Endothelial cell of umbilical vein (primary cell): ENCODE results near the gene ZNF423. TPM values are rescaled to one million over a fixed set of nuclear protein-coding genes. Genes with fewer than 3 reads are reported as not detected.

Source experiments
- BruUV-seq: library from RNA; stranded (reverse); fragments of 400-500 nt; replicated peaks from 2 replicates; lab custom pipeline; 2021; lab: Mats Ljungman, UMichigan
- CTCF ChIA-PET: fragments of 300-600, 350-600 bp; sonication (Branson Sonifier 250); formaldehyde crosslinking; loops from one replicate; lab custom pipeline; 2021; ENCODE audit warnings: antibody characterized with exemption, inconsistent platforms; lab: Charles Lee
- POLR2A ChIA-PET: fragments of 300-600, 350-600 bp; sonication (Branson Sonifier 250); formaldehyde crosslinking; loops from one replicate; lab custom pipeline; 2021; ENCODE audit warnings: antibody characterized with exemption, inconsistent platforms; lab: Charles Lee
- DNase-seq: peaks from one replicate; pipeline ENCODE4 v3.0.0-alpha.2; 2011; ENCODE audit warnings: low read depth, low spot score
- FAIRE-seq: peaks from 2 replicates; lab custom pipeline; 2011; peaks lifted over from hg19 to GRCh38; lab: Jason Lieb, UNC
- H2AFZ ChIP-seq: 2 replicates; pipeline ENCODE4 v1.6.0; 2012; ENCODE audit warnings: low read depth, low read length, control low read depth, inconsistent platforms
- H3K27ac ChIP-seq: 2 replicates; pipeline ENCODE4 v1.5.1; 2011; ENCODE audit warnings: low read depth, mild to moderate bottlenecking, control low read depth, low read length, moderate library complexity; ENCODE audit not compliant: insufficient read depth
- H3K27me3 ChIP-seq, 2 experiments: 2 replicates each; pipeline versions ENCODE4 v1.6.0 to v1.6.1; 2011; ENCODE audit warnings: low read length in 2 of 2, mixed read lengths in 1 of 2; ENCODE audit not compliant: control insufficient read depth in 2 of 2, insufficient read depth in 2 of 2
- H3K36me3 ChIP-seq, 2 experiments: 2 replicates in 1 of 2; 3 replicates in 1 of 2; pipeline ENCODE4 v1.5.1; 2011; ENCODE audit warnings: low read length in 2 of 2, mild to moderate bottlenecking in 1 of 2, moderate library complexity in 1 of 2; ENCODE audit not compliant: control insufficient read depth in 2 of 2, insufficient read depth in 2 of 2; ENCODE audit errors: extremely low read depth in 1 of 2
- H3K4me1 ChIP-seq: 3 replicates; pipeline ENCODE4 v1.5.1; 2011; ENCODE audit warnings: mild to moderate bottlenecking, low read length; ENCODE audit not compliant: control insufficient read depth, insufficient read depth; ENCODE audit errors: extremely low read depth
- H3K4me2 ChIP-seq: 2 replicates; pipeline ENCODE4 v1.6.1; 2011; ENCODE audit warnings: low read length, control low read depth, mixed read lengths; ENCODE audit not compliant: insufficient read depth
- H3K4me3 ChIP-seq, 3 experiments: fragments of 200-600 bp in 1 of 3; sonication (generic), shearing (Covaris generic) in 1 of 3; replicated peaks in 1 of 3; 2 replicates each; pipeline ENCODE4 v1.5.1; 2011 to 2016; ENCODE audit warnings: control low read depth in 3 of 3, low read length in 3 of 3, mild to moderate bottlenecking in 2 of 3, inconsistent platforms in 1 of 3, low read depth in 1 of 3, moderate library complexity in 1 of 3; ENCODE audit not compliant: insufficient read depth in 1 of 3
- H3K79me2 ChIP-seq: 2 replicates; pipeline ENCODE4 v1.6.0; 2012; ENCODE audit warnings: low read length, inconsistent platforms; ENCODE audit not compliant: control insufficient read depth, insufficient read depth
- H3K9ac ChIP-seq: replicated peaks from 2 replicates; pipeline ENCODE3; 2011; ENCODE audit warnings: low read length, control low read depth; ENCODE audit not compliant: insufficient read depth; ENCODE audit errors: extremely low read depth
- H3K9me1 ChIP-seq: replicated peaks from 3 replicates; pipeline ENCODE4 v1.6.0; 2011; ENCODE audit warnings: mild to moderate bottlenecking, low read length; ENCODE audit not compliant: control insufficient read depth, insufficient read depth; ENCODE audit errors: extremely low read depth
- H3K9me3 ChIP-seq: replicated peaks from 2 replicates; pipeline ENCODE4 v1.5.1; 2012; ENCODE audit warnings: low read length, inconsistent platforms; ENCODE audit not compliant: control insufficient read depth, insufficient read depth
- H4K20me1 ChIP-seq: replicated peaks from 2 replicates; pipeline ENCODE3; 2011; ENCODE audit warnings: mild to moderate bottlenecking, low read length; ENCODE audit not compliant: control insufficient read depth, insufficient read depth; ENCODE audit errors: extremely low read depth
- EZH2 ChIP-seq: IDR thresholded peaks from 2 replicates; pipeline ENCODE4 v1.6.1; 2012; ENCODE audit warnings: borderline replicate concordance, low read depth, mild to moderate bottlenecking, moderate library complexity, low read length, inconsistent platforms; ENCODE audit not compliant: severe bottlenecking
- FOS ChIP-seq: IDR thresholded peaks from 2 replicates; pipeline ENCODE4 v1.6.1; 2011; ENCODE audit warnings: mild to moderate bottlenecking, low read length, moderate library complexity, borderline replicate concordance; ENCODE audit not compliant: insufficient read depth
- GATA2 ChIP-seq: IDR thresholded peaks from 2 replicates; pipeline ENCODE4 v1.7.0; 2011; ENCODE audit warnings: low read depth, mild to moderate bottlenecking, moderate library complexity, mixed read lengths, low read length; ENCODE audit not compliant: insufficient read length, insufficient read depth
- JUN ChIP-seq: IDR thresholded peaks from 2 replicates; pipeline ENCODE4 v1.6.1; 2011; ENCODE audit warnings: borderline replicate concordance, low read depth; ENCODE audit not compliant: insufficient read length, insufficient read depth
- MYC ChIP-seq: IDR thresholded peaks from one replicate; pipeline ENCODE4 v1.6.1; 2011; ENCODE audit warnings: mild to moderate bottlenecking, low read depth, low read length
- POLR2A ChIP-seq: IDR thresholded peaks from 2 replicates; pipeline ENCODE4 v1.6.1; 2012; ENCODE audit warnings: low read depth, mild to moderate bottlenecking, control low read depth, low read length
- POLR2AphosphoS5 ChIP-seq: IDR thresholded peaks from 2 replicates; pipeline ENCODE4 v1.6.1; 2012; ENCODE audit warnings: low read depth, mild to moderate bottlenecking, control low read depth, low read length, moderate library complexity; ENCODE audit not compliant: insufficient read depth
- dilution Hi-C: fragments of 300-500 bp; cut with MboI; formaldehyde crosslinking; loops from one replicate; pipeline ENCODE4 v1.15.0; 2019; ENCODE audit warnings: low sequenced_read_pairs; ENCODE audit not compliant: extremely low pct_ligation_motif_present
- intact Hi-C: fragments of 100-400 bp; cut with micrococcal nuclease; formaldehyde crosslinking; loops from one replicate; pipeline ENCODE4 v1.10.0; 2022
- polyA plus RNA-seq, 4 experiments: library from polyadenylated mRNA; depleted of rRNA in 3 of 4; stranded (reverse) in 3 of 4; unstranded in 1 of 4; fragments of >200 nt; gene quantifications; 2 replicates each; pipeline versions ENCODE4 v1.2.1 to v1.2.3, GENCODE V29; 2011 to 2012; ENCODE audit warnings: missing spikeins in 1 of 4
- total RNA-seq: library from RNA; stranded (reverse); gene quantifications from 2 replicates; pipeline ENCODE4 v1.2.3, GENCODE V29; 2021
- TF ChIP-seq, protein P1 (sequence below), 2 donors: IDR thresholded peaks; 1 replicate in 1 of 2; 2 replicates in 1 of 2; pipeline ENCODE4 v1.5.1; 2011; ENCODE audit warnings: low read length in 2 of 2, mild to moderate bottlenecking in 2 of 2, moderate library complexity in 2 of 2, control low read depth in 1 of 2, inconsistent platforms in 1 of 2, low read depth in 1 of 2; ENCODE audit not compliant: insufficient read depth in 1 of 2; ENCODE audit errors: extremely low read depth in 1 of 2
- TF ChIP-seq, protein P2 (sequence below): IDR thresholded peaks from 2 replicates; pipeline ENCODE4 v1.6.1; 2011; ENCODE audit not compliant: insufficient read depth, insufficient read length

The ZNF423 gene
- total and polyA plus RNA-seq, 2 donors (not counting 3 experiments of a cell fraction or from before 2014, with no cell fraction given), result 2.2 to 8.1 TPM

DNA sequence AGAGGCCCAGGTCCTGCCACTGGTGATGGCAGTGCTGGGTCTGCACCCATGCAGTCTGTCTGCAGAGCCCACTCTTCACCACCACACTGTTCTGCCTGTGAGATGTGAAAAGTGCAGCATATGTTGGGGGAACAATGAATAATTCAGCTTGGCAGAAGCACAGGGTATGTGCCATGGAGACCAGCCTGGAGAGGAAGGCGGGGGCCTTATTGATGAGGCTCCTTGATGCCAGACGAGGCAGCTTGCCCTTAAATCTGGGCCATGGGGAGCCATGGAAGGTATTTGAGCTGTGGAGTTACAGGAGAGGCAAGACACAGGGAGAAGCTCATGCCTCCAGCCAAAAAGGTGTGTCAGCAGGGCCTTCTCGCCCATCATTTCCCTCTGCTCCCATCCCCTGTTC is 357.6 kb downstream of the ZNF423 start:
- intact Hi-C loops (no loop called here), dilution Hi-C loops (no loop called here)
- H3K36me3 ChIP-seq, result no peaks in the 10 kb centered on the region
- no peaks in the 10 kb centered on the region for H3K4me1 ChIP-seq
- H3K79me2 ChIP-seq, result no peaks in the 10 kb centered on the region
- POLR2A ChIA-PET, result no interaction called here
- H3K9me3 ChIP-seq, result no peaks in the 10 kb centered on the region
- no peak overlapping the region for H3K27ac ChIP-seq
- BruUV-seq, result no TSS peak
- FAIRE-seq, result no peak
- no peak overlapping the region for H3K4me3 ChIP-seq
- H3K9me1 ChIP-seq, result no peaks in the 10 kb centered on the region
- DNase-seq, result no peak
- H3K4me2 ChIP-seq, result no peak overlapping the region
- no peak overlapping the region for H3K9ac ChIP-seq
- H2AFZ ChIP-seq, result no peak overlapping the region
- no peaks in the 10 kb centered on the region for H3K27me3 ChIP-seq
- no peak for TF ChIP-seq FOS
- TF ChIP-seq POLR2AphosphoS5, result no peak
- TF ChIP-seq, protein P1, sequence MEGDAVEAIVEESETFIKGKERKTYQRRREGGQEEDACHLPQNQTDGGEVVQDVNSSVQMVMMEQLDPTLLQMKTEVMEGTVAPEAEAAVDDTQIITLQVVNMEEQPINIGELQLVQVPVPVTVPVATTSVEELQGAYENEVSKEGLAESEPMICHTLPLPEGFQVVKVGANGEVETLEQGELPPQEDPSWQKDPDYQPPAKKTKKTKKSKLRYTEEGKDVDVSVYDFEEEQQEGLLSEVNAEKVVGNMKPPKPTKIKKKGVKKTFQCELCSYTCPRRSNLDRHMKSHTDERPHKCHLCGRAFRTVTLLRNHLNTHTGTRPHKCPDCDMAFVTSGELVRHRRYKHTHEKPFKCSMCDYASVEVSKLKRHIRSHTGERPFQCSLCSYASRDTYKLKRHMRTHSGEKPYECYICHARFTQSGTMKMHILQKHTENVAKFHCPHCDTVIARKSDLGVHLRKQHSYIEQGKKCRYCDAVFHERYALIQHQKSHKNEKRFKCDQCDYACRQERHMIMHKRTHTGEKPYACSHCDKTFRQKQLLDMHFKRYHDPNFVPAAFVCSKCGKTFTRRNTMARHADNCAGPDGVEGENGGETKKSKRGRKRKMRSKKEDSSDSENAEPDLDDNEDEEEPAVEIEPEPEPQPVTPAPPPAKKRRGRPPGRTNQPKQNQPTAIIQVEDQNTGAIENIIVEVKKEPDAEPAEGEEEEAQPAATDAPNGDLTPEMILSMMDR (IDR thresholded peaks at IDR 0.05; ENCODE audit: extremely low read depth in 1 of 2, insufficient read depth in 1 of 2, low read depth in 1 of 2, low read length in 2 of 2), result no peak
- TF ChIP-seq, protein P2, sequence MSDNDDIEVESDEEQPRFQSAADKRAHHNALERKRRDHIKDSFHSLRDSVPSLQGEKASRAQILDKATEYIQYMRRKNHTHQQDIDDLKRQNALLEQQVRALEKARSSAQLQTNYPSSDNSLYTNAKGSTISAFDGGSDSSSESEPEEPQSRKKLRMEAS, result no peak
- TF ChIP-seq POLR2A, result no peak
- TF ChIP-seq EZH2, result no peak
- no peak for TF ChIP-seq GATA2
- no peak for TF ChIP-seq MYC
- no peak for TF ChIP-seq JUN
- CTCF ChIA-PET, result no interaction called here
- no peaks in the 10 kb centered on the region for H4K20me1 ChIP-seq
